GM19328 (cell line): ENCODE results near the gene IL1RAPL2.
"Not testable (repeated sequence)": the region's sequence is repeated elsewhere in the genome, so short reads cannot be mapped to it uniquely, and the experiment has no call there.

Source experiments
- ATAC-seq: cut with Tn5 transposase; IDR thresholded peaks from one replicate; pipeline ENCODE4 v1.9.1; 2021; ENCODE audit warnings: mild to moderate bottlenecking, moderate library complexity; ENCODE audit not compliant: unreplicated experiment

IL1RAPL2 gene

GRCh38 chrX:105658136-105658535 is 1092.1 kb downstream of the IL1RAPL2 start:
- ATAC-seq = no peak

GRCh38 chrX:105662248-105662647 is 1096.2 kb downstream of the IL1RAPL2 start:
- no peak for ATAC-seq

GRCh38 chrX:105664243-105664642 is 1098.2 kb downstream of the IL1RAPL2 start:
- no peak for ATAC-seq

GRCh38 chrX:105684288-105684687 is 1118.3 kb downstream of the IL1RAPL2 start:
- not testable (repeated sequence) for ATAC-seq

GRCh38 chrX:105694839-105695238 is 1128.8 kb downstream of the IL1RAPL2 start:
- ATAC-seq = no peak

GRCh38 chrX:105695451-105695850 is 1129.5 kb downstream of the IL1RAPL2 start:
- no peak for ATAC-seq

GRCh38 chrX:105696870-105697269 is 1130.9 kb downstream of the IL1RAPL2 start:
- no peak for ATAC-seq

- ATAC-seq = no peak
Observed at GRCh38 chrX:105697984-105698781, 1132.2 kb downstream of the IL1RAPL2 start.

GRCh38 chrX:105700331-105700730 is 1134.3 kb downstream of the IL1RAPL2 start:
- no peak for ATAC-seq

- ATAC-seq = no peak
Observed at GRCh38 chrX:105701310-105702052, 1135.5 kb downstream of the IL1RAPL2 start.

- ATAC-seq = no peak
Observed at GRCh38 chrX:105703876-105704275, 1137.9 kb downstream of the IL1RAPL2 start.

GRCh38 chrX:105706041-105706440 is 1140.0 kb downstream of the IL1RAPL2 start:
- ATAC-seq = no peak

- no peak for ATAC-seq
Observed at GRCh38 chrX:105711805-105712204, 1145.8 kb downstream of the IL1RAPL2 start.

- no peak for ATAC-seq
Observed at GRCh38 chrX:105715746-105716145, 1149.7 kb downstream of the IL1RAPL2 start.

GRCh38 chrX:105723966-105724735 is 1158.2 kb downstream of the IL1RAPL2 start:
- no peak for ATAC-seq

GRCh38 chrX:105725228-105725627 is 1159.2 kb downstream of the IL1RAPL2 start:
- ATAC-seq = no peak

GRCh38 chrX:105738162-105738561 is 1172.2 kb downstream of the IL1RAPL2 start:
- no peak for ATAC-seq

- no peak for ATAC-seq
Observed at GRCh38 chrX:105744291-105744690, 1178.3 kb downstream of the IL1RAPL2 start.

GRCh38 chrX:105744946-105745345 is 1178.9 kb downstream of the IL1RAPL2 start:
- no peak for ATAC-seq

GRCh38 chrX:105745863-105746262 is 1179.9 kb downstream of the IL1RAPL2 start:
- no peak for ATAC-seq

- no peak for ATAC-seq
Observed at GRCh38 chrX:105752338-105752956, 1186.4 kb downstream of the IL1RAPL2 start.
